Gastroesophageal sphincter (tissue), 4 donors: Measurements from ENCODE around the gene AFG1L. TPM values are rescaled to one million over a fixed set of nuclear protein-coding genes. Genes with fewer than 3 reads are reported as not detected.

Experiments used
- ATAC-seq: fragments of 150-250 bp; one replicate; pipeline ENCODE4 v1.9.1; 2016; ENCODE audit warnings: mild to moderate bottlenecking, moderate library complexity
- H3K27ac ChIP-seq, 4 donors: fragments of 200-600 bp; sonication (generic) in 3 of 4; 1 replicate in 3 of 4; 2 replicates in 1 of 4; pipeline ENCODE4 v1.5.1; 2016 to 2019
- H3K27me3 ChIP-seq: fragments of 200-600 bp; sonication (generic); one replicate; pipeline ENCODE4 v1.5.1; 2019
- H3K36me3 ChIP-seq, 2 donors: fragments of 200-600 bp; sonication (generic); one replicate each; pipeline ENCODE4 v1.5.1; 2019; ENCODE audit warnings: control low read depth in 1 of 2
- H3K4me1 ChIP-seq, 3 donors: fragments of 200-600 bp; sonication (generic); 1 replicate in 2 of 3; 2 replicates in 1 of 3; pipeline ENCODE4 v1.5.1; 2016 to 2019; ENCODE audit warnings: control low read depth in 2 of 3
- H3K4me3 ChIP-seq, 2 donors: fragments of 200-600 bp; sonication (generic); one replicate each; pipeline ENCODE4 v1.5.1; 2019; ENCODE audit warnings: mild to moderate bottlenecking in 1 of 2, moderate library complexity in 1 of 2
- H3K9me3 ChIP-seq, 3 donors: fragments of 200-600 bp; sonication (generic); one replicate each; pipeline ENCODE4 v1.5.1; 2017 to 2019; ENCODE audit warnings: control low read depth in 2 of 3
- CTCF ChIP-seq, 4 experiments: fragments of 200-600 bp in 2 of 4; fragments of 450-650 bp in 2 of 4; sonication (generic) in 1 of 4; IDR thresholded peaks; one replicate each; pipeline ENCODE4 v1.5.1; 2017 to 2019; ENCODE audit warnings: antibody characterized with exemption in 4 of 4, mild to moderate bottlenecking in 2 of 4, moderate library complexity in 2 of 4
- EP300 ChIP-seq: sonication (generic); formaldehyde crosslinking; IDR thresholded peaks from one replicate; pipeline ENCODE4 v1.6.1; 2017; ENCODE audit warnings: antibody characterized with exemption, mild to moderate bottlenecking
- POLR2A ChIP-seq, 2 donors: fragments of 450-650 bp; IDR thresholded peaks; one replicate each; pipeline ENCODE4 v1.6.1; 2017; ENCODE audit warnings: antibody characterized with exemption in 2 of 2, mild to moderate bottlenecking in 2 of 2, moderate library complexity in 1 of 2
- POLR2AphosphoS5 ChIP-seq: sonication (generic); formaldehyde crosslinking; IDR thresholded peaks from one replicate; pipeline ENCODE4 v1.6.1; 2017; ENCODE audit warnings: antibody characterized with exemption
- WGBS, 2 donors: methylation state at CpG; one replicate each; pipeline ENCODE4 v1.1.5; 2018; ENCODE audit warnings: low coverage in 1 of 2; 5-methylcytosine and 5-hydroxymethylcytosine counted together
- total RNA-seq, 4 donors: library from RNA; depleted of rRNA; stranded (reverse); fragments of >200 nt; gene quantifications; one replicate each; pipeline ENCODE4 v1.1.0, GENCODE V29; 2016

AFG1L gene
- total RNA-seq, 4 donors from 2014 or later = 1.6 to 7.6 (median 5.7) TPM

- H3K27ac ChIP-seq = no peak overlapping the region
Observed at GRCh38 chr6:108518714-108519576, 224.1 kb downstream of the AFG1L start.

GRCh38 chr6:108521616-108522107 is 226.8 kb downstream of the AFG1L start:
- WGBS, 2 donors = 100% methylated on average over 1 of the region's 1 CpG; no CpG with 5 or more reads in 1 of the 2 donors
- no peaks in the 10 kb centered on the region for H3K4me1 ChIP-seq
- peaks cover 0 to 25% of the 10 kb centered on the region in 2 donors for H3K36me3 ChIP-seq
- H3K27me3 ChIP-seq = no peaks in the 10 kb centered on the region
- H3K9me3 ChIP-seq = no peaks in the 10 kb centered on the region
- ATAC-seq = no peak
- TF ChIP-seq POLR2AphosphoS5 (no peak), CTCF (IDR thresholded peaks at IDR 0.05) (no peak), POLR2A (IDR thresholded peaks at IDR 0.05) (no peak), EP300 (no peak)
- H3K27ac ChIP-seq = no peak overlapping the region
- no peak overlapping the region for H3K4me3 ChIP-seq

More at GRCh38 chr6:108518714-108519576, 224.1 kb downstream of the AFG1L start:
- H3K4me1 ChIP-seq = no peaks in the 10 kb centered on the region
- TF ChIP-seq CTCF (IDR thresholded peaks at IDR 0.05) = peak in 1 of 4 experiments; percentile 21
- no peak for TF ChIP-seq EP300
- peaks cover 0 to 25% of the 10 kb centered on the region in 2 donors for H3K36me3 ChIP-seq
- no peak overlapping the region for H3K4me3 ChIP-seq
- H3K9me3 ChIP-seq = no peaks in the 10 kb centered on the region
- no peak for ATAC-seq
- WGBS, 2 donors = 77 to 80% methylated on average over 2 to 5 of the region's 5 CpGs
- H3K27me3 ChIP-seq = no peaks in the 10 kb centered on the region

- WGBS, 2 donors = 82 to 90% methylated on average over 2 of the region's 2 CpGs
- no peak overlapping the region for H3K4me3 ChIP-seq
- TF ChIP-seq CTCF (IDR thresholded peaks at IDR 0.05) (no peak), POLR2AphosphoS5 (no peak), POLR2A (IDR thresholded peaks at IDR 0.05) (no peak), EP300 (no peak)
- H3K4me1 ChIP-seq = no peaks in the 10 kb centered on the region
- H3K27ac ChIP-seq = no peak overlapping the region
- H3K27me3 ChIP-seq = no peaks in the 10 kb centered on the region
- no peak for ATAC-seq
- no peaks in the 10 kb centered on the region for H3K9me3 ChIP-seq
- H3K36me3 ChIP-seq = peaks cover 0 to 25% of the 10 kb centered on the region in 2 donors
Observed at GRCh38 chr6:108523697-108524096, 228.8 kb downstream of the AFG1L start.

GRCh38 chr6:108524528-108525248 is 229.8 kb downstream of the AFG1L start:
- Histone ChIP-seq H3K4me1 (no peaks in the 10 kb centered on the region), H3K4me3 (no peak overlapping the region), H3K36me3 (peaks cover 0 to 25% of the 10 kb centered on the region in 2 donors), H3K9me3 (no peaks in the 10 kb centered on the region), H3K27ac (no peak overlapping the region), H3K27me3 (no peaks in the 10 kb centered on the region)
- WGBS, 2 donors = 44 to 71% methylated on average over 3 to 4 of the region's 5 CpGs
- TF ChIP-seq EP300 (no peak), CTCF (IDR thresholded peaks at IDR 0.05) (no peak), POLR2AphosphoS5 (no peak), POLR2A (IDR thresholded peaks at IDR 0.05) (no peak)
- no peak for ATAC-seq
